Measurements from ENCODE around the gene PODXL2. TPM values are rescaled to one million over a fixed set of nuclear protein-coding genes. Genes with fewer than 3 reads are reported as not detected.

PODXL2 gene
- total RNA-seq, 4 donors from 2014 or later: 9.7 to 18.9 (median 15.9) TPM

DNA sequence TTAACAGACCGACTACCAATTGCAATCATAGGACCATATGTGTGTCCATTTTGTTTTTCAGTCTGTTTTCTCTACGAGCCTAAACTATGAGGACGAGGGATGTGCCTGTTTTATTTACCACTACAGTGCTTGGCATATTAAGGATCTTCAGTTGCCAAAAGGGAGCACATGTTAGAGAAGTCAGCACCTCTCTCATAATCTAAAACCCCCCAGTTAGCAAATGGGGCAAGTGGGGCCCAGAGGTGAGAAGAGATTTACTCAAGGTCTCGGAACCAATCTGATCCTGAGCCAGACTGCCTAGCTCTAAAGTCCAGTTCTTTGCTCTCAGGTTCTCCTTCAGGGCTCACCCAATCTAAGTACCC is 578 bp upstream of the PODXL2 start:
- 60 to 69% methylated on average over 2 to 4 of the region's 4 CpGs for WGBS, 2 donors (ENCODE audit: low coverage in 1 of 2)
- Histone ChIP-seq H3K4me3 (no peak overlapping the region), H3K9me3 (no peaks in the 10 kb centered on the region), H3K27me3 (peaks cover 10% of the 10 kb centered on the region), H3K27ac (no peak overlapping the region), H3K36me3 (no peaks in the 10 kb centered on the region), H3K4me1 (peaks cover 11 to 13% (median 12%) of the 10 kb centered on the region in 4 donors)
- no peak for TF ChIP-seq POLR2AphosphoS5 (IDR thresholded peaks at IDR 0.05)
- no peak for TF ChIP-seq POLR2A (IDR thresholded peaks at IDR 0.05)
- no peak for TF ChIP-seq EP300 (IDR thresholded peaks at IDR 0.05; ENCODE audit: low read depth)
- TF ChIP-seq, protein P1, sequence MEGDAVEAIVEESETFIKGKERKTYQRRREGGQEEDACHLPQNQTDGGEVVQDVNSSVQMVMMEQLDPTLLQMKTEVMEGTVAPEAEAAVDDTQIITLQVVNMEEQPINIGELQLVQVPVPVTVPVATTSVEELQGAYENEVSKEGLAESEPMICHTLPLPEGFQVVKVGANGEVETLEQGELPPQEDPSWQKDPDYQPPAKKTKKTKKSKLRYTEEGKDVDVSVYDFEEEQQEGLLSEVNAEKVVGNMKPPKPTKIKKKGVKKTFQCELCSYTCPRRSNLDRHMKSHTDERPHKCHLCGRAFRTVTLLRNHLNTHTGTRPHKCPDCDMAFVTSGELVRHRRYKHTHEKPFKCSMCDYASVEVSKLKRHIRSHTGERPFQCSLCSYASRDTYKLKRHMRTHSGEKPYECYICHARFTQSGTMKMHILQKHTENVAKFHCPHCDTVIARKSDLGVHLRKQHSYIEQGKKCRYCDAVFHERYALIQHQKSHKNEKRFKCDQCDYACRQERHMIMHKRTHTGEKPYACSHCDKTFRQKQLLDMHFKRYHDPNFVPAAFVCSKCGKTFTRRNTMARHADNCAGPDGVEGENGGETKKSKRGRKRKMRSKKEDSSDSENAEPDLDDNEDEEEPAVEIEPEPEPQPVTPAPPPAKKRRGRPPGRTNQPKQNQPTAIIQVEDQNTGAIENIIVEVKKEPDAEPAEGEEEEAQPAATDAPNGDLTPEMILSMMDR (IDR thresholded peaks at IDR 0.05): no peak
- DNase-seq: no peak
- intact Hi-C loops (cut with DNase I; ENCODE audit: low total_unique reads) (no loop called here), in situ Hi-C loops (cut with MboI; ENCODE audit: low pct_ligation_motif_present in 1 of 4, low pct_unique_long_range_greater_than_20kb in 1 of 4, low sequenced_read_pairs in 3 of 4) (no loop called here)

DNA sequence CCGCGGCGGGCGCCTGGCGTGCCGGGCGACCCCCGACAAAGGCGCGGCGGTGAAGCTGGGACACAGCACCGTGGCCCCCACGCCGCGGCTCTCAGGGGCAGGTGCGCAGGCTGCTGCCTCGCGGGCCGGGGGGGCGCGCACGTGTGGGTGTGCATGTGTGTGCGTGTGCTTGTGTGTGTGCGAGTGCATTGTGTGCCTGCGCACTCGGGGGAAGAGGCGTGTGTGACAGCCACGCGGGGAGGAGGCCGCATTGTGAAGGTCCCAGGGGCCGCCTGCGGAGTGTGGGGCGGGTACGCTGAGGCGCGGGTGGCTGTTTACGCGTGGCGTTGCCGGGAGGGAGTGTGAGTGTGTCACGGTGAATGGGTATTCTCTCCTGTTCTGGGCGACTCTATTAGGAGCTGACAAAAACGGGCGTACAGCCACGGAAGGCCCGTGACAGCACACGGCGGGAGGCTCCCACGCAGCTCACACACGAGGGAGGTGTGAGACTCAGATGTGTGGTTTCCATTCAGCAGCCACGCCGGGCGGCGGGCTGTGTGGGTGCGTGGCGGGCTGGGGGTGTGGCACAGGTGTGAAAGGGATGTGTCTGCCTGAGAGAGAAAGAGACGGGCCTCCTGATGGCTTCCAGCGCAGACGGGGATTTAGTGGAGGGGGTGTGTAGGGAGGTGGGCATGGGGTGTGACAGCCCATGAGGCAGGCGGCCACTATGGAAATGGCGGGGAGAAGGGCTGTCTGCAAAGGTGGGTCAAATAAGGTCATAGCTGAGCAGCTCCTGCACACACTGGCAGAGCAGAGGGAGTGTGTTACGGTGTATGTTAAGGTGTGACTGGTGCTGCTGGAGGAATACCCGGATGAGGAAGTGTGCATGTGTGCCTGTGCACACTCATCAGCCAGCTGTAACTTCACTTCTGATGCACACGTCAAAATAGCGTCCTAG is 750 bp downstream of the PODXL2 start:
- in situ Hi-C loops (cut with MboI; ENCODE audit: low pct_ligation_motif_present in 1 of 4, low pct_unique_long_range_greater_than_20kb in 1 of 4, low sequenced_read_pairs in 3 of 4) (no loop called here), intact Hi-C loops (cut with DNase I; ENCODE audit: low total_unique reads) (no loop called here)
- DNase-seq: peak; percentile 49
- 16% methylated on average over 58 of the region's 65 CpGs; no CpG with 5 or more reads in 1 of the 2 donors for WGBS, 2 donors (ENCODE audit: low coverage in 1 of 2)
- Histone ChIP-seq H3K4me1 (peaks cover 11 to 13% (median 12%) of the 10 kb centered on the region in 4 donors), H3K4me3 (peak overlapping the region; percentile 35 to 52 (median 44)), H3K36me3 (no peaks in the 10 kb centered on the region), H3K9me3 (no peaks in the 10 kb centered on the region), H3K27ac (no peak overlapping the region), H3K27me3 (peaks cover 10% of the 10 kb centered on the region)
- no peak for TF ChIP-seq EP300 (IDR thresholded peaks at IDR 0.05; ENCODE audit: low read depth)
- TF ChIP-seq POLR2AphosphoS5 (IDR thresholded peaks at IDR 0.05): no peak
- TF ChIP-seq POLR2A (IDR thresholded peaks at IDR 0.05): no peak

DNA sequence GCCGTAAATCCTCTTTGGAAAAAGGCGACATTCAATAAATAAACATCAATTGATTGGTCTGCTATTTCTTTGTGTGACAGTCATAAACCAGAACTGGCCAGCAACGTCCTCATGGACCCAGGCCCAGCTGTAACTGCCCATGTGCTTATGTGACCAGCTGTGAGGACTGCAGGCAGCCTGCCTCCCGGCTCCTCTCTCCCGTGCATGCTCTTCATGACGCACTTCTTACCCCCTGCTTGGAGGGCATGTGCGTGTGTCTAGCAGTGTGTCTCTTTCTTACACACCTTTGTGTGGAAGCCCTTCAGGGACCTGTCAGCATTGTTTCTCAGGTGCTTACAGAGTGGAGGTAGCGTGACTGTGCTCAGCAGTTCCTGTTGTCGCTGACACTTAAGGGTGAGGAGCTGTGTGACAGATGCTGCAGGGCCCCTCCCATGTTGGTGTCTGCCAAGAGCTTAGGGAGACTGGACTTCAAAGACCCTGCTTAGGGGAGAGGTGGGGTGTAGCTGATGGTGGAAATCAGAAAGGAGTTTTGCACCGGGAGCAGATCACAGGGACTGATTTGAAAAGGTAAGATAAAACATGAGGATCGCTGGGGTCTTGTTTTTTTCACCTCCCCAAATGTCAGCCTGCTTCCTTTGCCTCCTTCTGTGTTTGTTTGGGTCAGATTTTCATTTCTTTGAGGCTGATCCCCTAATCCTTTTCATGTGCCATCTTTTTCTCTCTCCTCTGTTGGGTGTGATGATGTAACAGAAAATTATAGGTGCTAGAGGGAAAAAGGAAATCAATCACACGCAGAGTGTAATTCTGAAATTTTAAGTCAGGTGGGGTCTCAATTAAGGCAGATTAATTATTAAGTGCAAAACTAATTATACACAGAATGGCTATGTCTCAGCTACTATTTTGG is 2.1 kb downstream of the PODXL2 start:
- in situ Hi-C loops (cut with MboI; ENCODE audit: low pct_ligation_motif_present in 1 of 4, low pct_unique_long_range_greater_than_20kb in 1 of 4, low sequenced_read_pairs in 3 of 4): no loop called here
- Histone ChIP-seq H3K4me3 (no peak overlapping the region), H3K27me3 (peaks cover 10% of the 10 kb centered on the region), H3K27ac (no peak overlapping the region), H3K9me3 (no peaks in the 10 kb centered on the region), H3K36me3 (no peaks in the 10 kb centered on the region), H3K4me1 (peaks cover 11 to 13% (median 12%) of the 10 kb centered on the region in 4 donors)
- DNase-seq: no peak
- intact Hi-C loops (cut with DNase I; ENCODE audit: low total_unique reads): no loop called here
- WGBS, 2 donors (ENCODE audit: low coverage in 1 of 2): 90 to 94% methylated on average over 7 to 12 of the region's 12 CpGs
- TF ChIP-seq, protein P1 (IDR thresholded peaks at IDR 0.05): no peak
- TF ChIP-seq POLR2AphosphoS5 (IDR thresholded peaks at IDR 0.05) (no peak), POLR2A (IDR thresholded peaks at IDR 0.05) (no peak), EP300 (IDR thresholded peaks at IDR 0.05; ENCODE audit: low read depth) (no peak)

DNA sequence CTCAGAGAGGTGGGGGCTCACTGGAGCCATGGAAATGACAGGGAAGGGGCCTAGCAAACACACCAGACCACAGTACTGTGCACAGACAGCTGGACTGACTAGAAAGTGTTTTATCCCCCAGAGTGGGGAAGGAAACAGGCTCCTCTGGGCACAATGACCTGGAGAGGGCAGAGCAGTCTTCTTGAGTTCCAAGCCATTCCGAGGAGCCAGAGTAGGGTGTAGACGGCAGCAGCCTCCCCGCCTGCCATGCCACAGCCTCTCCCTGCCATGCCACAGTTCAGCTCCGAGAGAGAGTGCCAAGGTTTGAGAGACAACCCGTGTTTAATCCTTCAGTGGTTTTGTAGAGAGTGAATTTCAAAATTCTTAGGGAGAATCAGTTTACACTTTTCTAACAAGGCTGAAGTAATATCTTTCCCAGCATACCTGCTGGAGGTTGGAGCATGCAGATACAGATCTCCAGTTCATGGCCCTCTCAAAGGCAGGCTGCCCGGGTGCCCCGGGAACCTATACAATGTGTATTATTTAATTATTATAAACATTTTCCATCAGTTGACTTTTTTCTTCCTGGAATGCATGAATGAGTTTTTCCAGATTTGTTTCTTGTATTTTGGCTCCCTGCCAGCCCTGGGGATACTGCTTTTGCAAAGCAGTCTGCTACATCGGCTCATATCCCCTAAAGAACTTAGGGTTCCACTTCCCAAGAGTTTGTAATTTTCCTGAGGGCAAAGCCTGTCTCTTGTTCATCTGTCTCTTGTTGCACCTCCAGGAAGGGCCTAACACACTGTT is 3.2 kb downstream of the PODXL2 start:
- Histone ChIP-seq H3K27ac (no peak overlapping the region), H3K9me3 (no peaks in the 10 kb centered on the region), H3K27me3 (peaks cover 10% of the 10 kb centered on the region), H3K4me3 (no peak overlapping the region), H3K4me1 (peaks cover 11 to 13% (median 12%) of the 10 kb centered on the region in 4 donors), H3K36me3 (no peaks in the 10 kb centered on the region)
- in situ Hi-C loops (cut with MboI; ENCODE audit: low pct_ligation_motif_present in 1 of 4, low pct_unique_long_range_greater_than_20kb in 1 of 4, low sequenced_read_pairs in 3 of 4): no loop called here
- TF ChIP-seq, protein P1 (IDR thresholded peaks at IDR 0.05): no peak
- TF ChIP-seq POLR2AphosphoS5 (IDR thresholded peaks at IDR 0.05) (no peak), EP300 (IDR thresholded peaks at IDR 0.05; ENCODE audit: low read depth) (no peak), POLR2A (IDR thresholded peaks at IDR 0.05) (no peak)
- intact Hi-C loops (cut with DNase I; ENCODE audit: low total_unique reads): no loop called here
- DNase-seq: no peak
- 75 to 80% methylated on average over 7 to 8 of the region's 8 CpGs for WGBS, 2 donors (ENCODE audit: low coverage in 1 of 2)

All from transverse colon (tissue), 4 donors.